GM18951 (cell line): ENCODE measurements around the gene GNAI1.

Experiments
- POLR2A ChIP-seq: IDR thresholded peaks from 4 replicates; pipeline ENCODE4 v1.6.1; 2011; ENCODE audit warnings: mild to moderate bottlenecking; ENCODE audit not compliant: insufficient read length, insufficient read depth; ENCODE audit errors: extremely low read depth
- in situ Hi-C: fragments of 300-500 bp; cut with MboI; formaldehyde crosslinking; loops from one replicate; pipeline ENCODE4 v1.12.0; 2022; ENCODE audit warnings: low sequenced_read_pairs, mixed read lengths, inconsistent platforms; ENCODE audit not compliant: unreplicated experiment

Gene GNAI1

DNA sequence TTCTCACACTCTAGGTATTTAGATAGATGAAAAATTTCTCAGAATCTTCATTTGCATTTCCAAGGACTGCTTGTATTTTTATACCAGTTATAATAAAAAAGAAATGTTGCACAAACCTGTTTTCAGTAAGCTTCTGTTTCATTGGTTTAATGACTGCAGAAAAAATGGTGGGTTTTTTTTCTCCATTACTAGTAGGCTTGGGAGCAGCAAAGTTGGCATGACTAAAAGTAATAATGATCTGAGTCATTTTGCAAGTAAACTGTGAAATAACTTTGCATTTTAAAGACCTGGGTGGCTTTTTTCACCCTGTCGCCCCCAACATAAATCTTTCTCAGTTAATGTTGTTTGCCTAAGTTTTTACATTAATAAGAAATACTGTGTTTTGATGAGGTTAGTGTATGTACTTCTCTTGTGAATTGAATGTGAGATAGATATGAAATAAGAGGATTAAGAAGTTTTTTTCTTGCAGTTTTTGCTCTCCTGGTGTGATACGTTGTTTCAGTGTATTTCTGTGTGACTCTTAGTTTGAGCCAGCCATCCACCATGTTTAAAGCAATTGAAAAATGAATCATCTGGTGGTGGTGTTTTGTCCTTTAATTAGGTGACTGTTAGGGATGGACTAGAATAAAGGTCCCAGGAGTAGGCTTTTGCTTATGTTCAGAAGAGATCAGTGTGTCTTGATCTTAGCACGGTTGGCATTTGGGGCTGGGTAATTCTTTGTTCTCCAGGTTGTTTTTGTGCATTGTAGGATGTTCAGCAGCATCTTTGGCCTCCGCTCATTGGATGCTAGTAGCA lies 1.8 kb downstream of the GNAI1 start:
- in situ Hi-C loops = no loop called here

DNA sequence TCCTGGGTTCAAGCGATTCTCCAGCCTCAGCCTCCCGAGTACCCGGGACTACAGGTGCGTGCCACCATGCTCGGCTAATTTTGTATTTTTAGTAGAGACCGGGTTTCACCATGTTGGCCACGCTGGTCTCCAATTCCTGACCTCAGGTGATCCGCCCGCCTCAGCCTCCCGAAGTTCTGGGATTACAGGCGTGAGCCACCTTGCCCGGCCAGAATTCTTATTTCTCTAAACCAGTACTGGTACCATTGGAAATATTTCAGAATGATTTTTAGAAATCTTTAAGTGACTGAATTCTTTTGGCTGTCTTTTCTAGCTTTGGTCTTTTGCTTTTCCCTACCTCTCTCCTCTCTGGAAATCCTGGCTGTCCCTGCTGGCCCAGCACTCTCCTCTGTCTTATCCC lies 2.8 kb downstream of the GNAI1 start:
- in situ Hi-C loops = no loop called here
- no peak for TF ChIP-seq POLR2A

More for the DNA sequence above, 1.8 kb downstream of the GNAI1 start:
- TF ChIP-seq POLR2A = no peak

DNA sequence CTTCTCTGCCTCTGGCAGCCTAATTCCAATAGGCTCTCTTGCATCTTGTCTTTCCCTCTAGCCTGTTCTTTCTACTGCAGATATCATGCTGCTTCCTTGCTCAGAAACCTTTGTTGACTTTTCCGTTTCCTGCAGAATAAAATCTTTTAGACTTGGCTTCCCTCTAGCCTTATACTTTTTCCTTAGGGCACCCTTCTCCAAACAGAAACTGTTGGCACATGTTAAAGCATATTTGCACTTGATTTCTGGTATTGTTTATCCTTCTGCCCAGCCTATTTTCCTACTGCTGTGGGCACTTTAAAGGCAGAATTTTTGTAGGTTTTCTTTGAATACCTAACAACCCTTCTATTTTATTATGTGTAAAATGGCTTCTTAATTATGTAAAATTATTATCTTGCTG lies 4.6 kb downstream of the GNAI1 start:
- in situ Hi-C loops = no loop called here
- no peak for TF ChIP-seq POLR2A

DNA sequence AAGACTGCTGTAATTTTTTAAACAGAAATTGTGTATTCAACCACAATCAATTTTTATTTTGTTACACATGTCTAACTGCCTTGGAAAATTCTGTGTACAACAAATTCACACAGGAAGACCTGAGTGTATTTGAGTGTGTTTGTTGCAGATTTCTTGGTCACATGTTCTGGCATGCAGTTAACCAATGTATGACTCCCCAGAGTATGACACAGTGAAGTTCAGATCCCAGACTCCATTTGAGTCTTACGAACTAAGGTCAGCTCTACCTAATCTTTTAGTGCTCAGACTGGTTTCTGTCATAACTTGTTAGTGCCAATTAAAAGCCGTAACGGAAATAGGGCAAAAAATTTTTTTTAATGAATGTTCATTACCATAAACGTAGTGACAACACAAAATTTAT lies 5.8 kb downstream of the GNAI1 start:
- no peak for TF ChIP-seq POLR2A
- in situ Hi-C loops = no loop called here

DNA sequence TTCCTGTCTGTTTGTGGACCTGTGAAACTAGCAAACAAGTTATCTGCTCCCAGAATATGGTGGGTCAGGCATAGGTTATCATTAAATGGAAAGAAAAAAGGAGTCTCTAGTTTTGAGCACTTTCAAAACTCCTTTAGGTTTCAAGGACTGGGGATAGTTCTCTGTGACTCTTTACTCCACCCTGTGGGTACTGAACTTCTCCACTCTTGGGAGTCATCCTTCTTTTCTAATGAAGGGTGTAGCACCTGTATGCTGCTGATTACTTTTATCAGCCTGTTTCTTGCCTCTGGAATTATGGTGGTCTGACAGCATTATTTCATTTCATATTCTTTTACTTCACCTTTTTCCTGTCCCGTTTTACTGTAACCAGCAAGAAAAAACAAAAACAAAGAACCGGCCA lies 6.7 kb downstream of the GNAI1 start:
- in situ Hi-C loops = no loop called here
- TF ChIP-seq POLR2A = no peak

DNA sequence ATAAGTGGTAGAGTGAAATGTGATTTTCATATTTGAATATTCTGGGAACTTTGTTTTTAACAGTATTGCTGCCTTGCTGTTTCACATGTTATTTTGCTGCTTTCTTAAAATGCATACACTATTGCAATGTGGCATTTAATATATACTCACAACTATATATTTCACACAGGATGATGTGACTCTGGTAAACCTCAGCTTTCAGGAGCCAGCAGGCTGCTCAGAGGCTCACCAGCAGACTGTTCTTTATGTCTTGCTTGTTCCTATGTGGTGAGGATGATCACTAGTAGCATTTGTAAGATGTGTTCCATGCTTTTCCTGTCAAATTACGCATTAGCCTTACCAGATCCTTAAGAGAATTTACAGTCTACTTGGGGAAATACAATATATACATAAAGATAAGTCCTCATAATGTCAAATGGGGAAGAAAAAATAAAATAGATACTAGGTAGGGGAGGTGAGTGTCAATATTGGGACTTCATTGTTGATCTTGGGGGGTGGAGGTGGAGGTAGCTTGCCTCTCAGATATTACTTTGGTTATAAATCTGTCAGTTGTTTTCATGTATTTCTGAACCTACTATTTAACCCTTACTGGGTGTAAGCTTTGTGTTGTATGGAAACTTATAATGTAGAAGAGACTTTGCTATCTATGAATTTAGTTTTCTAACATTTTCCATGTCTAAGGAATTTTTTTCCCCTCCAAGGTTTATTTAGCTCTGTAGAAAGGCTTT lies 8.4 kb downstream of the GNAI1 start:
- in situ Hi-C loops = no loop called here
- TF ChIP-seq POLR2A = no peak

DNA sequence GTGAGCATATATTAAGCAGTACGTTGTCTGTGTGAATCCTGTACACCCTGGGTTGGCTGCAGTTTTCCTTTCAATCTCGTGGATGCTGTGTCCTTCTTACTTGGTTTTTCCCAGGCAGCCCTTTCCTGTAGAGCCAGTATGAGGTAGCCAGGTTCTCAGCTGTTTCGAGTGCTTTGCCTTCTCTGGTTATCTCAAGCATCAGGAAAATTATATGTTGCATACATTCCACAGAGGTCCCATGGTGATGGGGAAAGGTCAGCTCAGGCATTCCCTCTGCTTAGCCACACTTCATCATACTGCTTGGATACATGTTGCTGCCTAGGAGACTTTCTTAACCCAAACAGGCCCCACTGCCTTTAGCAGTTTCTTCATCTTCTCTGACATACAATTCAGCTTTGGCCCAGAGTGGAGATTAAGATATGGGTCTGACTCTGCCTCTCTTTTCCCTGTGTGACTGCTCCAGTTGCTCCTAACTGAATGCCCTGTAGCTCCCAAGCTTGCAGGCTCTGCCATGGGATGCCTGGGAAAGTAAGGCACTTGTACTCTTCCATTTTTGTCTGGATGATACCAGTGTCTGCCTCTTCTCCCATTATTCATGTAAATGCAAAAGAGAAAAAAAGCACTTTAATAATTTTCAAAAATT lies 11.3 kb downstream of the GNAI1 start:
- TF ChIP-seq POLR2A = no peak
- in situ Hi-C loops = no loop called here

DNA sequence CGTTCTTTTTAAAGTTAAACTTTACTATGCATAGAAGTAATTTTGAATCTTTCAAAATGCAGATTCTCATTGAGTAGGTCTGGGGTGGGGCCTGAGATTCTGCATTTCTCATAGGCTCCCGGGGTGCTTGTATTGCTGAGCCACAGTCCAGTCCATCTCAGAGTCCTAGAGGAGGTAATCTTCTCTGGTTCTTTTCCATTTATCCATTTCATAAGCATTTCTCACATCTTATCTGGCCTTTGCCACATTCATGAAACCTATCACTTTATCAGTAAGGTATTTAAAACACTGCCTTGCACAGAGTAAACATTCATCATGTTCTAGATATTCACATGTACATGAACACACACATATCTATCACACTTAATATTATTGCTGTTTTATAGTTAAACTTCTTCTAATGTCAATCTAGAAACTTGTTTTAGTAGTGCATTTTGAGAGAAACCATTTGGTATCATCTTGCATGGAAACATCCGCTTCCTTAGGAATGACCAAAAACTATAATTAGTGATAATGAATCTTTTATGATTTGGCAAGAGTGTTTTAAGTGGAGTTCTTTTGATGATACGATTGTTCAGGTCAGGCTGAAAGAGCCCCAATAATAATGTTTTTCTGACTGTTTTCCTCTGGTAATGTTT lies 12.0 kb downstream of the GNAI1 start:
- in situ Hi-C loops = no loop called here
- no peak for TF ChIP-seq POLR2A

DNA sequence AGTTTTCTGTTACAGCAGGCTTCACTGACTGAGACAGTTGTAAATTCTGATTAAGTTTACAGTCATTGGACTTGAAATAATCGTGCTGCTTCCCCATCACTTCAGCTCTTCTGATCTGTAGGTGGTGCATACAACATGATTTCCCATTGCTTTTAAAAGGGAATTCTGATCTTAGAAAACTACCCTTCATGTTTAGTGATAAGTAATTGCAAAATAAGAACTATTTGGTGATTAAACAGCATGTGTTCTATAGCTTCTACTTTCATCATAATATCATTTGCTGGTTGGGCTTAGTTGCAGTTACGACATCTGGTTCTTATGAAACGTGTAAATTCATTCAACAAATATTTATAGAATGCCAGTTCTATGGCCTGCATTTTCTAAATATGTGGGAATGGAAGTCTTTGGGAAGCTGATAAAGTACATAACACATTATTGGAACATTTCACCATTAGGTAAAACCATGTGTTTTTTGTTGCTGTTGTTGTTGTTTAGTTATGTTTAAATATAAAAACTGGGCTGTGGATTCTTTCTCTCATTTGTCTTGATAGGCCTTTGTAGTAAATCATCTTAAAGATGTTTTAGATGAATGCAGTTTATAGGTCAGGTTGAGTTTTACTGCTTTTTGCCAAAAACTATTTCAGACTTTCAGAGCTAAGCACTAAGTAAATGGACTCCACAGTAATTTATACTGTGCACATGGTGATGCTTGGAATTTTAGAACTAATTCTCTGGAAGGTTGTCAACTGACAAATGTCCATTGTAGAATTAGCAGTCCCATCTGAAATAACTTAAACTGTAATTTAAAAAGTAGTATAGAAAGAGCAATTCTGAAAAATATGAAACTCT lies 13.1 kb downstream of the GNAI1 start:
- in situ Hi-C loops = no loop called here

DNA sequence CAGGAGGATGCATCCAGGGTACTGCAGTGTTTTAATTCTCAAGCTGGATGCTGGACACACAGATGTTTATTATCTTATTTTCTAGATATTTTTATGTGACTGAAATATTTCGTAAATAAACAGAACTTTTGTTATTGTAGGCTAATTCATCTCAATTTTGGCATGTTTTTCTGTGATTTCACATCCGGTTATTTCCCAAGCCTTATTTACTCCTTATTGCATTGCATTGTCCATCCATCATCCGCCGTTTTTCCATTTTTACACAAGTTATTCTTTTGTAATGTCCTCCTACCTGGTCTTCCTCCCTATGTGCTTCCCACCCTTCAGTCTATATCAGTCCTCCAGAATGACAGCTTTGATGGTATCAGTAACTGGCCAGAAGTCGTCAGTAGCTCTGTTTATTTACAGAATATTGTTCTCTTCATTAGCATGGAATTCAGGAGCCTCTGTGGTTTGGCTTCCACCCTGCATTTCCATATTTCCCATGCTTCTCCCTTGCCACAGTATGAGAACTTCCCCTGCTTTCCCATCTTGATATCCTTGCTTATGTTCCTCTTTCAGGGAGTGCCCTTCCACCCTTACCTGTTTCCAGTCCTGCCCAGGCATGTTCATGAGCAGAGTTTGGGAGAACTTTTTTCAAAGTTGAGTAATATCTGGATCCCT lies 16.1 kb downstream of the GNAI1 start:
- in situ Hi-C loops = no loop called here
- TF ChIP-seq POLR2A = no peak

More for the DNA sequence above, 13.1 kb downstream of the GNAI1 start:
- TF ChIP-seq POLR2A = no peak

DNA sequence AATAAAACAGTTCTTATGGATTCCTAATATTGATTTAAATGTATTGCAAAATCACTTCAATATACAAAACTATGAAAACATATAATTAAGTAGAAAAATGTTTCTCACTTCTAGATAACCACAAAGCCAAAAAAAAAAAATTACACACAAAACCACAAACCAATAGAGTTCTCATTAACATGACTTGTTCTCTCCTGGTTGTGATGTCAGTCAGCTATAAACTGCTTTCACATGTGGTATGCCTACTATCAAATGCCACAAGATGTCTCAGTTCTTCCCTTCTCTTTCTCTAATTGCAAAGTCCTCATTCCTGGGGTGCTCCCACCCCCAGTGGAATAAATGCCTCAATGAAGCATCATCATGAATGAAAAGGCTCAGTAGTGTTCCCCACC lies 16.6 kb downstream of the GNAI1 start:
- no peak for TF ChIP-seq POLR2A
- in situ Hi-C loops = no loop called here

DNA sequence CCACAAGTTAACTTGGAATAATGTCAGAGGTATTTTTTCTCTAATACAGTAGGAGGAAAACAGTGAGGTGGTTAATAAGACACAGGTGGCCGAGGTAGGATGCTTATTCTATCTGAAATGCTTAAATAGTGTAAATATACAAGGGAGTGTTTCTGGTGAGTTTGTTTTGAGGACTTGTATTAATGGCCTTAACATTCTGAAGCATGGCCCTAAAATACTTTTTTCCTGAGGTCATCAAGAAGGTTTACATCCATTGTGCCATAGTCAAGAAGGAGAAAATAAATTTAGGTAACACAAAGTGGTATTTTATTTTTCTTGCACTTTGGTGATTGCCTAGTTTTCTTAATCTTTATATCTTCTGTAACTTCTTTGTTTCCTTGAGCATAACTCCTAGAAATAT lies 18.8 kb downstream of the GNAI1 start:
- in situ Hi-C loops = no loop called here

More for the DNA sequence above, 18.8 kb downstream of the GNAI1 start:
- TF ChIP-seq POLR2A = no peak
